GM12874 (cell line): Measurements from ENCODE around the gene YPEL4.

Source experiments
- TF ChIP-seq, protein P1 (sequence below): IDR thresholded peaks from 2 replicates; pipeline ENCODE4 v1.5.1; 2011; ENCODE audit warnings: low read depth, mild to moderate bottlenecking, control low read depth, low read length, moderate library complexity; ENCODE audit not compliant: insufficient read depth

YPEL4 gene

DNA sequence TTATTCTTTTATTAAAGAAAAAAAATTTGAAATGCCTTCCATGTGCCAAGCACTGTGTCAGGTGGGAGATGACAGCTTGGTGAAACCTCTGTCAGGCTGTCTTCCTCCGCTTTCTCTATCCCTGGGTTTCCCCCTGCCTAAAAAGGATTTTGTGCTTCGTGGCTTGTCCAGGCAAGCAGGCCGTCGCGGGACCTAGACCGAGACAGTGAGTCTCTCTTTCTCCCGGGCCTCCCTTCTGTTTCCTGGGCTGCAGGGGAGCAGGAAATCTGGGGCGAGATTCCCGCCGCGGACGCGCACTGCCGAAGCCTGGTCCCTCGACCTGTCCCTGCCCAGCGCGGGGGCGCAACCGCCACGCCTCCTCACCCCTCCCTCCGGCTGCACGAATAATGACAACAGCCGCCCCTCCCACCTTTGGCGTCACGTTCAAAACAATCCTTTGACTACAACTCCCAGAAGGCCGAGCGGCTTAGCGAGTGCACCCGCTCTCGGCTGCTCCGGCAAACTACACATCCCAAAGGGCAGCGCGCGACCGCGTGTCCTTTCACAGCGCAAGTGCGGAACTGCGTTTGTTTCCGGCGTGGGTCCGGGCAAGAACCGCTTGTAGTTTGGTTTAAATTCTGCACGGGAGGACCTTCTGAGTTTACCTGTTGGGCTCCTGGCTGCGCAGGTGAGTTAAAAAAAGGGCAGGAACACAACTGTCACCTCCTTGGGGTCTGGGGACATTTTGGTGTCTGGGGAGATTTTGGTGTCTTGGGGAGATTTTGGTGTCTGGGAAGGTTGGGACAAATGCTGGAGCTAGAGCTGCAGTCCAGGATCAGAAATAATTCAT is 7.7 kb upstream of the YPEL4 start, which contains the start of gene CLP1:
Gene CLP1 (plus strand): TSS at position 569 of the 829 bp plus-strand sequence. CDS start 1,715 bp downstream, outside the sequence.
- TF ChIP-seq, protein P1, sequence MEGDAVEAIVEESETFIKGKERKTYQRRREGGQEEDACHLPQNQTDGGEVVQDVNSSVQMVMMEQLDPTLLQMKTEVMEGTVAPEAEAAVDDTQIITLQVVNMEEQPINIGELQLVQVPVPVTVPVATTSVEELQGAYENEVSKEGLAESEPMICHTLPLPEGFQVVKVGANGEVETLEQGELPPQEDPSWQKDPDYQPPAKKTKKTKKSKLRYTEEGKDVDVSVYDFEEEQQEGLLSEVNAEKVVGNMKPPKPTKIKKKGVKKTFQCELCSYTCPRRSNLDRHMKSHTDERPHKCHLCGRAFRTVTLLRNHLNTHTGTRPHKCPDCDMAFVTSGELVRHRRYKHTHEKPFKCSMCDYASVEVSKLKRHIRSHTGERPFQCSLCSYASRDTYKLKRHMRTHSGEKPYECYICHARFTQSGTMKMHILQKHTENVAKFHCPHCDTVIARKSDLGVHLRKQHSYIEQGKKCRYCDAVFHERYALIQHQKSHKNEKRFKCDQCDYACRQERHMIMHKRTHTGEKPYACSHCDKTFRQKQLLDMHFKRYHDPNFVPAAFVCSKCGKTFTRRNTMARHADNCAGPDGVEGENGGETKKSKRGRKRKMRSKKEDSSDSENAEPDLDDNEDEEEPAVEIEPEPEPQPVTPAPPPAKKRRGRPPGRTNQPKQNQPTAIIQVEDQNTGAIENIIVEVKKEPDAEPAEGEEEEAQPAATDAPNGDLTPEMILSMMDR, result no peak

GRCh38 chr11:57656885-57657193 is 7.1 kb upstream of the YPEL4 start:
- TF ChIP-seq, protein P1, result no peak

DNA sequence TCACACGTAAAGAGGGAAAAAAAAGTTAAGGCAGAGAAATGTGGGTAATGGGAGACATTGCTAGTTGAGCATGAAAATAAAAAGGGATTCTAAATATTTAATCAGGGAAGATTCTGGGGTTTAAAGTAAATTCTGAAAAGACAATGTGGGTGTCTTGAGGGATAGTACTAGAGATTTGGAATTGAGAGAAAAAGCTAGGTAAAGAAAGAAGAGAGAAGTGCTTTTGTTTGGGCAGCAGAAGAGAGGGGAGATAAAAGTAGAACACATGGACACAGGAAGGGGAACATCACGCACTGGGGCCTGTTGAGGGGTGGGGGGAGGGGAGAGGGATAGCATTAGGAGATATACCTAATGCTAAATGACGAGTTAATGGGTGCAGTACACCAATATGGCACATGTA is 3.5 kb upstream of the YPEL4 start:
- TF ChIP-seq, protein P1, result no peak

DNA sequence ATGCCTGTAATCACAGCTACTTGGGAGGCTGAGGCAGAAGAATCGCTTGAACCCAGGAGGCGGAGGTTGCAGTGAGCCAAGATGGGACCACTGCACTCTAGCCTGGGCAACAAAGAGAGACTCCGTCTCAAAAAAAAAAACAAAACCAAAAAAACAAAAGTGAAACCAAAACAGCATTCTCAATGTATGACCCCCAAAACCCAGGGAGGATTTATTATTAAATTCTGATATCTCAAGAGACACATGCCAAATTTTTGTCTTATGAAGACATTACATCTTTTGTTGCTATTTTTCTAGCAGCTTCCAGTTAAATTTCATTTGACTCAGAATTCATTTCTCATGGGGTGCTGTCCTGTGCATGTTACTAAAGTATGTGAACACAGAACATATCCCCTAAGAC is 3.0 kb upstream of the YPEL4 start:
- TF ChIP-seq, protein P1, result no peak

DNA sequence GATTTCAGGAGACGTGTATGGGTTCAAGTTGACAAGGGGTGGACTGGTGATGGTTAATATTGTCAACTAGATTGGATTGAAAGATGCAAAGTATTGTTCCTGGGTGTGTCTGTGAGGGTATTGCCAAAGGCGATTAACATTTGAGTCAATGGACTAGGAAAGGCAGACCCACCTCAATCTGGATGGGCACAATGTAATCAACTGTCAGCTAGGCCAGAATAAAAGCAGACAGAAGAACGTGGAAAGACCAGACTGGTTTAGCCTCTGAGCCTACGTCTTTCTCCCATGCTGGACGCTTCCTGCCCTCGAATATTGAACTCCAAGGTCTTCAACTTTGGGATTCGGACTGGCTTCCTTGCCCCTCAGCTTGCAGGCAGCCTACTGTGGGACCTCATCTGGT is 1.7 kb upstream of the YPEL4 start:
- TF ChIP-seq, protein P1, result no peak

DNA sequence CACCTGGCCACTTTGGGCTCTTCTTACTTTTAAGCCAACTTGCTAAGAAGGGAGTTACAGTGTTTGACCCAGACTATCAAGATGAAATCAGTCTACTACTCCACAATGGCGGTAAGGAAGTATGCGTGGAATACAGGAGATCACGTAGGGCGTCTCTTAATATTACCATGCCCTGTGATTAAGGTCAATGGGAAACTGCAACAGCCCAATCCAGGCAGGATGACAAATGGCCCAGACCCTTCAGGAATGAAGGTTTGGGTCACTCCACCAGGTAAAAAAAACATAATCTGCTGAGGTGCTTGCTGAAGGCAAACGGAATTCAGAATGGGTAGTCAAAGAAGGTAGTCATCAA is 1.0 kb upstream of the YPEL4 start:
- TF ChIP-seq, protein P1, result no peak

DNA sequence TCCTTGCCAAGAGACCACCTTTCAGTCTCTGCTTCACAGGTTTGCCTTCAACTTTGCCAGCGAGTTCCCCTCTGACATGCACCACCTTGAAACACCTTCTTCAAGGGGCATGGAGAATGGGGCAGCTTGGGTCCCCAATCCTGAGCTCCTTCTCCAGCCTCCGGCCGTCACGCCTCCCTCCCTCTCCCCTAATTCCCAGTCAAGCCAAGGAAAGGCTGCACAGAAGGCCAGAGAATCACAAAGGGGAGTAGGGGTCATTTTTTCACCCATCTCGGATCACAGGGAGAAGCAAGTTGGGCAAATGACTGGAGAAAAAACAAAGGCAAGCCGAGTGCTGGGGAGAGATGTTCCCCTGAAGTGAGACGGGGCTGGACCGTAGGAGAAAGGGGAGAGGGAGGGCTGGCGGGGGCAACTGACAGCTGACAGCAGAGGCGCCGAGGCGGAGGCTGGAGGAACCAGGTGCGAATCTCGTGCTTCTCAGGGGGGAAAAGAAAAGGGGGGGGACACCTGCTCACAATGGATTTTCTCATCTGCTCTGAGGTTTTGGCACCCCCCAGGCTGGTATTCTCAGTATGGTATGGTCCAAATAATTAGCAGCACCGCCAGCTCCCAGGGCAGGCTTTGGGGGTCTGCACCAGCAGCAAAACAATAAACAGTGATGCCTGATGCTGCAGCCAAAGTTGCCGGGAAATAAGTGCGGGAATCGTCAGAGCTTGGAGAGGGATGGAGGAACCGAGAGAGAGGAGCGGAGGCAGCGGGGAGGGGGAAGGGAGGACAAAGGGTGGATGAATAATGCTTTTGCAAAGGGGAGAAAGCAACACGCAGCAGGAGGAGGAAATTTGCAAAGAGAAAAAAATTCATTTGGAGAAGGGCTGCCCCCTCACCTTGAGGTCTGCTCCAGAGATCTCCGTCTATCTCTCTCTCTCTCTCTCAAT is 644 bp downstream of the YPEL4 start:
- TF ChIP-seq, protein P1, result no peak
